ENCODE measurements around the gene ZNF79.

The ZNF79 gene

GRCh38 chr9:127430415-127430814, 6.2 kb downstream of the ZNF79 start:
- DNase-seq, result no peak

- DNase-seq, result peak in 1 of 2 experiments; percentile 43
Measured at GRCh38 chr9:127437497-127438264, 13.5 kb downstream of the ZNF79 start.

GRCh38 chr9:127438394-127438793, 14.2 kb downstream of the ZNF79 start:
- DNase-seq, result no peak

- peak in 1 of 2 experiments; percentile 35 for DNase-seq
Measured at GRCh38 chr9:127444283-127444920, 20.2 kb downstream of the ZNF79 start.

GRCh38 chr9:127444921-127445850, 21.0 kb downstream of the ZNF79 start:
- peak in 1 of 2 experiments; percentile 35 for DNase-seq

GRCh38 chr9:127445851-127446712, 21.9 kb downstream of the ZNF79 start:
- DNase-seq, result peak in 1 of 2 experiments; percentile 32

GRCh38 chr9:127446713-127447415, 22.7 kb downstream of the ZNF79 start:
- DNase-seq, result no peak

GRCh38 chr9:127447416-127448111, 23.4 kb downstream of the ZNF79 start:
- DNase-seq, result no peak

GRCh38 chr9:127448112-127448805, 24.1 kb downstream of the ZNF79 start:
- DNase-seq, result no peak

- no peak for DNase-seq
Measured at GRCh38 chr9:127449332-127449966, 25.3 kb downstream of the ZNF79 start.

- no peak for DNase-seq
Measured at GRCh38 chr9:127450243-127450760, 26.1 kb downstream of the ZNF79 start.

- DNase-seq, result peak; percentile 98 to 99
Measured at GRCh38 chr9:127450830-127451607, 26.8 kb downstream of the ZNF79 start, which contains the start of the genes LRSAM1 and RPL12. LRSAM1 (plus strand) TSS chr9:127451510; CDS start chr9:127454528, 3,018 bp downstream. RPL12 (minus strand) TSS chr9:127451406; CDS start chr9:127451317, 89 bp downstream.

GRCh38 chr9:127451608-127451857, 27.4 kb downstream of the ZNF79 start:
- no peak for DNase-seq

- DNase-seq, result peak; percentile 54 to 67
Measured at GRCh38 chr9:127451858-127452656, 27.9 kb downstream of the ZNF79 start.

- DNase-seq, result no peak
Measured at GRCh38 chr9:127452691-127453090, 28.5 kb downstream of the ZNF79 start.

- peak; percentile 42 to 47 for DNase-seq
Measured at GRCh38 chr9:127455324-127455992, 31.3 kb downstream of the ZNF79 start.

GRCh38 chr9:127457191-127457878, 33.2 kb downstream of the ZNF79 start:
- DNase-seq, result no peak

All from activated CD4-positive, alpha-beta T cell treated with anti-CD3 and anti-CD28 coated beads, Interleukin-2, amount 50 U/mL, for 48 hours (primary cell).